Stomach smooth muscle (tissue), 2 donors: ENCODE results near the gene PLCXD1.

Experiments used
- H3K27ac ChIP-seq: one replicate; pipeline ENCODE4 v1.7.0; 2013; ENCODE audit warnings: mild to moderate bottlenecking, low read length, inconsistent platforms
- H3K27me3 ChIP-seq, 2 donors: one replicate each; pipeline ENCODE4 v1.7.0; 2013; ENCODE audit warnings: low read length in 2 of 2; ENCODE audit not compliant: insufficient read depth in 2 of 2, control insufficient read depth in 1 of 2
- H3K36me3 ChIP-seq, 2 donors: one replicate each; pipeline ENCODE4 v1.7.0; 2013; ENCODE audit warnings: low read length in 2 of 2; ENCODE audit not compliant: control insufficient read depth in 2 of 2, insufficient read depth in 2 of 2
- H3K4me1 ChIP-seq: one replicate; pipeline ENCODE4 v1.7.0; 2013; ENCODE audit warnings: low read length; ENCODE audit not compliant: control insufficient read depth, insufficient read depth
- H3K4me3 ChIP-seq, 2 donors: one replicate each; pipeline ENCODE4 v1.7.0; 2013; ENCODE audit warnings: low read length in 2 of 2
- H3K9ac ChIP-seq, 2 donors: one replicate each; pipeline ENCODE4 v1.7.0; 2013; ENCODE audit warnings: low read length in 2 of 2, mild to moderate bottlenecking in 1 of 2
- H3K9me3 ChIP-seq, 2 donors: one replicate each; pipeline ENCODE4 v1.7.0; 2013; ENCODE audit warnings: low read length in 2 of 2; ENCODE audit not compliant: control insufficient read depth in 2 of 2
- donor health status: healthy.
- donor health status: Pancreatic carcinoma.

PLCXD1 gene

DNA sequence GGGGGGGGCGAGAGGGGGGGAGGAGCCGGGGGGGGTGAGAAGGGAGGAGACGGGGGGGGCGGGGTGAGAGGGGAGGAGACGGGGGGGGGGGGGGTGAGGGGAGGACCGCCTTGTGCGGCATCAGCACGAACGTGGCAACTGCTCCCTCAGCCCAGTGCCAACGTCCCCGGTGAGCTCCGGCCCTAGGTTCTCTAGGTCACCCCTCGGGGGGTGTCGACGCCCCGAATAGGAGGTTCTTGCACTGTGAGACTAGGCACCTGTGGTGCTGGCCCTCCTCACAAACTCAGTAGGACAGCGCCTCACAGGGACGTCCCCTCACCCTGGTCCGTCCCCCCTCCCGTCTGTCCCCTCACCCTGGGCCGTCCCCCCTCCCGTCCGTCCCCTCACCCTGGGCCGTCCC, 58.9 kb downstream of the PLCXD1 start:
- no peak overlapping the region for H3K27ac ChIP-seq
- H3K9ac ChIP-seq, result no peak overlapping the region
- no peaks in the 10 kb centered on the region for H3K4me1 ChIP-seq
- no peaks in the 10 kb centered on the region for H3K9me3 ChIP-seq
- H3K36me3 ChIP-seq, result no peaks in the 10 kb centered on the region
- no peaks in the 10 kb centered on the region for H3K27me3 ChIP-seq
- no peak overlapping the region for H3K4me3 ChIP-seq

DNA sequence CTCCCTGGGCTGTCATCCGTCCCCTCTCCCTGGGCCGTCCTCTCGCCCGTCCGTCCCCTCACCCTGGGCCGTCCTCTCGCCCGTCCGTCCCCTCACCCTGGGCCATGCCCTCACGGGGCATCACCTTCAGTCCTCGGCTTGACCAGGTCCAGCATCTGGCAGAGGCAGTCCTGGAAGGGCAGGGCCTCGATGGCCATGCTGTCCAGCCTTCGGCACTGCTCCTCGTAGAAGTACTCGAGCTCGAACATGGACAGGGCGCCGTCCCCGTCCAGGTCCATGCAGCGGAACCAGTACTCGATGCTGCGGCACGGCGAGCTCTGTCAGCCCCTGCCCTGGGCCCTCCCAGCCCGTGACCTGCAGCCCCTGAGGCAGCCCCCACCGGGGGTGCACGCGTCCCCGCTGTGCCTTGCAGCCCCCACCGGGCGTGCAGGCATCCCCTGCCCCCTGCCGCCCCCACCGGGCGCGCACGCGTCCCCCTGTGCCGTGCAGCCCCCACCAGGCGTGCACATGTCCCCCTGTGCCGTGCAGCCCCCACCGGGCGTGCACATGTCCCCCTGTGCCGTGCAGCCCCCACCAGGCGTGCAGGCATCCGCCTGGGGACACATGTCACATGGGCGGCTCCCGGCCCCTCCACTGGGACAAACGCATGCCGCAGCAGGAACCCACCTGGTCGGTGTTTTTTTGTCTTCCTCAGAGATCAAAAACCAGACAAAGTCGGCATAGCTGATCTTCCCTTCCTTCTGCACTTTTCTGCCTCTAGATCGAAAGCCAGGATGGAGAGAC, 59.7 kb downstream of the PLCXD1 start:
- H3K4me1 ChIP-seq, result no peaks in the 10 kb centered on the region
- H3K4me3 ChIP-seq, result no peak overlapping the region
- H3K27me3 ChIP-seq, result no peaks in the 10 kb centered on the region
- no peaks in the 10 kb centered on the region for H3K9me3 ChIP-seq
- no peak overlapping the region for H3K9ac ChIP-seq
- H3K27ac ChIP-seq, result no peak overlapping the region
- H3K36me3 ChIP-seq, result no peaks in the 10 kb centered on the region

DNA sequence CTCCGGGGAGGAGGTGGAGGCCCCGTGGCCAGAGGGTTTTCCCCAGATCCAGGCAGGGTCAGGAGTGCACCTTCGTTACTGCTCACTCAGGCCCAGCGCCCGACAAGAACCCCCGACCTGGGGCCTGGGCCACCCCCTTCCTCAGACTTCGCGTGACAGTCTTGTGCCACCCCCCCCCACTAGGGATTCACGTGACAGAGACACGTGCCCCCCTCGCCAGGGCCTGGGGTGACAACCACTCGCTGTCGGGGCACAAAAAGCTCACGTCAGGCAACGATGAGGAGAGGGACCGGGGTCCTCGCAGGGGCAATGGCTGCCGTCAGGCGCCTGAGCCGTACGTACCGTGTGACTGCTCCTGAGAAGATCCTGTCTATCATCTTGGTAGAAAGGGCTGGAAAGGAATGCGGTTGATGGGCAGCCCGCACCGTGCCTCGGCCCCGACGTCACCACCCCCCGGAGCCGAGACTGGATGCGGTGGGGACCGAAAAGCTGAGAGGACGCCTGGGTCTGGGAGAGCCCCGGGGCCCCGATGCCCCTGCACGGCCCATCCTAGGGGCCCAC, 60.4 kb downstream of the PLCXD1 start:
- no peaks in the 10 kb centered on the region for H3K9me3 ChIP-seq
- no peak overlapping the region for H3K4me3 ChIP-seq
- no peaks in the 10 kb centered on the region for H3K36me3 ChIP-seq
- H3K4me1 ChIP-seq, result no peaks in the 10 kb centered on the region
- no peak overlapping the region for H3K9ac ChIP-seq
- no peaks in the 10 kb centered on the region for H3K27me3 ChIP-seq
- H3K27ac ChIP-seq, result no peak overlapping the region

DNA sequence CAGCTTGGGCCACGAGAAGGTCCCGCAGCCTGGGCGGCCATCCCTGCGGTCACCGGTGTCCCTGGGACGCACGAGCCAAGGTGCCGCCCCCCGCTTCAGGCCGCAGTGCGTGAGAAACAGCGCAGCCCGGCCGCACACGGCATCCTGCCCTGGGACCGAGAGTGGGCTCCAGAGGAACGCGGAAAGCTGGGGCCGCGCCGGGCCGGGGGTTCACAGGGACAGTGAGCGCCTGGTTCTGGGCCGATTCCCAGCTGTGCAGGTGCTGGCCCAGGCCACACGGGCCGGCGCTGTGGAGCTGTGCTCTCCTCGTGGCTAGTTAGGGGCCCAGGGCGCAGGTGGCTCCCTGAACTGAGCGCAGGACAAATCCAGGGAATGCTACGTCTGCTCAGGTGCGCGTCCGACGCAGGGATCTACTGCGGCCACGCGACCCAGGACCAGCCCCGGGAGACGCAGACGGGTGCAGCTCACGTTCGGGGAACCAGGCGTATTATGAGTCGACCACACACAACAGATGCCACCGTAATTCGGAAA, 63.3 kb downstream of the PLCXD1 start:
- Histone ChIP-seq H3K9me3 (no peaks in the 10 kb centered on the region), H3K4me3 (no peak overlapping the region), H3K36me3 (no peaks in the 10 kb centered on the region), H3K4me1 (no peaks in the 10 kb centered on the region), H3K27me3 (no peaks in the 10 kb centered on the region), H3K9ac (no peak overlapping the region), H3K27ac (no peak overlapping the region)

DNA sequence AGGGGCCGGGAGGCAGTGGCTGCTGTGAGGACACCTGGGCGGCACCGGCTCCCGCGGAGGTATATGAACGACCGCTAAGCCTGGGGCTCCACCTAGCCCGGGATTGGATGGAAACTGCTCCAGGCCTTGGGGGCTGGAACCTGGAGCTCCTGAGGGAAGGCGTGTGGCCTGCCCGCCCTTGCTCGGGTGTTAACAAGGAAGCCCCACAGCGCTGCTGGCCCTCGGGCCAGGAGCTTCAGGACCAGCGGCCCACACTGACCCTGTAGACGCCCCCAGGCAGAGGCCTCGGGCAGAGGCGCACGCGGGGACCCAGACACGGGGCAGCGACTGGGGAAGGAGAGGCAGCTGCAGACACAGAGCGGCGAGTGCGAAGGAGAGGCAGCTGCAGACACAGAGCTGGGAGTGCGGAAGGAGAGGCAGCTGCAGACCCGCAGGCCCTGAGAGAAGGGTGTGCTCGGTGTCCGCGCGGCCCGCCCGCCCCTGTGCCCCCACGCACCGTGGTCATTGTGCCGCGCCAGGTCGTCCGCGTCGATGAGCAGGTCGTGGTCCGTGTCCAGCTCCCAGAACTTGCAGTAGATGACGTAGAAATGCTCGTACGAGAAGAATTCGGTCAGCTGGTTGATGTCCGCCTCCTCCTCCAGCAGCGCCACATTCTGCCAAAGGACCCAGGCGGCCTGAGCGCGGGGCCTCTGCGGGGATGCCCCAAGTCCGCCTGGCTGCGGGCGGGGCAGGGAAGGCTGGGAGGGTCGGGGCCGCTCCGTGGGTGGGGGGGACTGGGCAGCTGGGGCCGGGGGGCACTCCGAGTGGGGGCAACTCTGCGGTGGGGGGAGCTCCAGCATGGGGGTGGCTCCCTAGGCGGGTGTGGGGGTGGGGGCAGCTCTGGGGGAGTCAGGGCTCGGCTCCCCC, 64.1 kb downstream of the PLCXD1 start:
- H3K9me3 ChIP-seq, result no peaks in the 10 kb centered on the region
- H3K4me1 ChIP-seq, result no peaks in the 10 kb centered on the region
- H3K4me3 ChIP-seq, result no peak overlapping the region
- H3K27me3 ChIP-seq, result no peaks in the 10 kb centered on the region
- no peak overlapping the region for H3K9ac ChIP-seq
- H3K36me3 ChIP-seq, result no peaks in the 10 kb centered on the region
- H3K27ac ChIP-seq, result no peak overlapping the region

DNA sequence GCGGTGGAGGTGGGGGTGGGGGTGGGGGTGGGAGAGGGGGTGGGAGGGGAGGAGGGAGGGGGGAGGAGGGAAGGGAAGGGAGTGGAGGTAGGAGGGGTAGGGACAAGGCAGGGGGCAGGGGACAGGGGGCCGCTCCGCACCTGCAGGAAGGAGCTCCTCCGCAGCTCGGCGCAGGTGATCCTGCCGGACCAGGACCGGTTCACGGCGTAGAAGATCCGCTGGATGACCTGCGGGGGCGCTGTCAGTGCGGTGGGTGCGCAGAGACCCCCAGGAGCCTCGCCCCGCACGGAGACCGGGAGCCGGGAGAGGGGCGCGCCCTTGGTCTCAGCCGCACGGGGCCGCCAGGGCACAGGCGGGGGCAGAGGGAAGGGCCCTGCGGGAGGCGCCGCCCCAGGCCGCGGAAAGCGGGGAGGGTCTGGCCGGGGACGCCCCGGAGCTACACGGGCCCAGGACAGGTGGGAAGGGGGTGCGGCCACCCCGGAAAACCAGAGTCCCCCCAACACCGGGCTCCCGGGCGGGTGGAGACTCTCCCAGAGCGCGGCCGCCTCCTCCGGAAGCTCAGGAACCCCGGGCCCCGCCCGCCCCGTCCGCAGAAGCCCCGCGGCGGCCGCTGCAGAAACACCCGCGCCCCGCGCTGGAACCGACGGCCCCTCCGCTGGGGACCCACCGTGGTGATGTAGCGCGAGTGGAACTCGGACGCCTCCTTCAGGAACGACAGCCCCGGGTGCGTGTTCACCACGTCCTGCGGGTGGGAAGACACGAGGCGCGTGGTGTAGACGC, 65.0 kb downstream of the PLCXD1 start:
- H3K27me3 ChIP-seq, result no peaks in the 10 kb centered on the region
- no peak overlapping the region for H3K27ac ChIP-seq
- no peak overlapping the region for H3K4me3 ChIP-seq
- no peaks in the 10 kb centered on the region for H3K36me3 ChIP-seq
- no peak overlapping the region for H3K9ac ChIP-seq
- H3K4me1 ChIP-seq, result no peaks in the 10 kb centered on the region
- H3K9me3 ChIP-seq, result no peaks in the 10 kb centered on the region

DNA sequence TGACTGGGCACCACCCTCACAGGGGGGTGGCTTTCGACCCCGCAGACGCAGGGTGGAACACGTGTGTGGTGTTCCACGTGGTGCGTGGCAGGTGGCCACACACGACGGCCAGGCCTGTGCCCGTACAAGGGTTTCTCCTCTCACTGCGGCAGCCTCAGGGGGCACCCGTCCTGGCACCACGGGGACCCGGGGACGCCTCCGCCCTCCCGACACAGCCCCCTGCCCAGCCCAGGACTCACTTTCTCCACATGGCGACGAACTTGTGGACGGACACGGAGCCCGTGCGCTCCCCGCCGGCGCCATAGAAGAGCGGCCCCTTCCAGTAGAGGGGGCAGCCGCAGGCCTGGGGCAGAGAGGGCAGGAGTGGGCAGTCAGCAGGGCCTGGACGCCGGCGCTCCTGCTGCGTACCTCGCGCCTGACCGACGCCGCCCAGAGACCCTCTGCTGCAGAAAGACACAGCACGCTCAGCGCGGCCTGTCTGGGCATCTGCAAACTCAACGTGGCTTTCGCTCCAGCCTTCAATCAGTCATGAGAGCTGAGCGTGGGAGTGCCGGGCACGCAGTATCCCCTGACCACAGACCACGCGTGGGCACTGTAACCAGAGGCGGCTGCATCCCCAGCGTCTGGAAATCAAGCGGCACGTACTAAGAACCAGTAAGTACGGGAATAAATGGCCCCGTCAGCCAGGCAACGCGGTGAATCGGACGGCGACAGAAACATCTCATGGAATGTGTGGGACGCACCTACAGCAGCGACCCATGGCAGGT, 66.4 kb downstream of the PLCXD1 start:
- Histone ChIP-seq H3K9me3 (no peaks in the 10 kb centered on the region), H3K36me3 (no peaks in the 10 kb centered on the region), H3K4me3 (no peak overlapping the region), H3K9ac (no peak overlapping the region), H3K27me3 (no peaks in the 10 kb centered on the region), H3K27ac (no peak overlapping the region), H3K4me1 (no peaks in the 10 kb centered on the region)

DNA sequence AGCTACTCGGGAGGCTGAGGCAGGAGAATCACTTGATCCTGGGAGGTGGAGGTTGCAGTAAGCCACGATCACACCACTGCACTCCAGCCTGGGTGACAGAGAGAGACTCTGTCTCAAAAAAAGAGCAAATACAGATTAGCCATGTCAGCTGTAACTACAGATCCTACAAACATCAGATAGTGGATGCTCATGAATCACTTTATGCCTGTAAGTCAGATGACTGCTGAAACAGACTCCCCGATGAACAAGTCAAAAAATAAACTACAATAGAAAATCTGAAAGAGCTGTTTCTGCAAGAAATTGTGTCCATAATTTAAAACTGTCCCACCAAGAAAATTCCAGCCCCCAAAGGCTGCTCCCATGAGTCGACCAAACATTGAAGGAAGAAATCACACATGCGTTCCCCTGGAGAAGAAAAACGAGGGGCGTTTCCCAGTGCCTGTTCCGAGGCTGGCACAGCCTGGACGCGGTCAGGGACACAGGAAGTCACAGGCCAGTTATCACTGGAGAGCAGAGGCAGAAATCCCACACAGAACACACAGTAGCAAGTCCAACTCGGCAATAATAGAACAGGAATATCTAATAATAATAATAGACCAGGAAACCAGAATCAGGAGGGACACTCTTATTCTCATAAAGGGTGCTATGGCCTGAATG, 67.4 kb downstream of the PLCXD1 start:
- H3K27me3 ChIP-seq, result no peaks in the 10 kb centered on the region
- no peaks in the 10 kb centered on the region for H3K9me3 ChIP-seq
- no peak overlapping the region for H3K9ac ChIP-seq
- H3K36me3 ChIP-seq, result no peaks in the 10 kb centered on the region
- H3K4me3 ChIP-seq, result no peak overlapping the region
- H3K4me1 ChIP-seq, result no peaks in the 10 kb centered on the region
- H3K27ac ChIP-seq, result no peak overlapping the region

DNA sequence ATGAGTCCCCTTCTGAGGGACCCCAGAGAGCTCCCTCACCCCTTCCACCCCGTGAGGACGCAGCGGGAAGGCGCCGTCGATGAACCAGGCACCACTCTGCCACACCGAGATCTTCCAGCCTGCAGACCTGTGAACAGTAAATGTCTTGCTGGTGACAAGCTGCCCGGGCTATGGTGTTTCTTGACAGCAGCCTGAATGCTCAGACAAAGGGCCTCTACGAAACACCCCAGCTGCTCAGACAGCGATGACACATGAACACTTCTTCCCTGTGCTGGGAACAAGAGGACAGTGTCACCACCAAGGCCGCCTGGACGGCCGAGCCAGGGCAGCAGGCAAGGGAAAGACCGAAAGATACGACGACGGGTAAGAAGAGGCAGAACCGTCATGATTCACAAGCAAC, 68.0 kb downstream of the PLCXD1 start:
- no peak overlapping the region for H3K4me3 ChIP-seq
- no peak overlapping the region for H3K9ac ChIP-seq
- no peak overlapping the region for H3K27ac ChIP-seq
- no peaks in the 10 kb centered on the region for H3K27me3 ChIP-seq
- H3K36me3 ChIP-seq, result no peaks in the 10 kb centered on the region
- no peaks in the 10 kb centered on the region for H3K4me1 ChIP-seq
- no peaks in the 10 kb centered on the region for H3K9me3 ChIP-seq
